HEK293T (cell line): ENCODE data around the gene GPRC5C.

ENCODE experiments used
- CTCF ChIA-PET: fragments of 350-600 bp; formaldehyde crosslinking; extraction: SDS; loops from one replicate; lab custom pipeline; 2021; ENCODE audit warnings: antibody characterized with exemption, inconsistent platforms; lab: Yijun Ruan, JAX
- POLR2A ChIA-PET: fragments of 350-600 bp; formaldehyde crosslinking; extraction: SDS; loops from one replicate; lab custom pipeline; 2020; ENCODE audit warnings: antibody characterized with exemption, inconsistent platforms; lab: Yijun Ruan, JAX
- DNase-seq: peaks from one replicate; pipeline ENCODE4 v3.0.0; 2012; ENCODE audit warnings: mixed read lengths; ENCODE audit errors: extremely low spot score
- ARNT ChIP-seq: fragments of 450-650 bp; IDR thresholded peaks from 2 replicates; pipeline ENCODE4 v1.6.1; 2017; ENCODE audit warnings: mild to moderate bottlenecking
- BHLHE40 ChIP-seq: fragments of 450-650 bp; IDR thresholded peaks from 2 replicates; pipeline ENCODE4 v1.6.1; 2016; ENCODE audit warnings: mild to moderate bottlenecking, moderate library complexity, borderline replicate concordance
- CTBP1 ChIP-seq: fragments of 450-650 bp; IDR thresholded peaks from 2 replicates; pipeline ENCODE4 v1.6.1; 2016; ENCODE audit warnings: borderline replicate concordance
- ELF4 ChIP-seq: fragments of 450-650 bp; IDR thresholded peaks from 2 replicates; pipeline ENCODE4 v1.6.1; 2017; ENCODE audit warnings: antibody characterized with exemption
- FOXA1 ChIP-seq: fragments of 450-650 bp; IDR thresholded peaks from 2 replicates; pipeline ENCODE4 v1.6.1; 2016; ENCODE audit warnings: mild to moderate bottlenecking
- FOXK2 ChIP-seq: fragments of 450-650 bp; IDR thresholded peaks from 2 replicates; pipeline ENCODE4 v1.6.1; 2016; ENCODE audit warnings: mild to moderate bottlenecking
- FOXM1 ChIP-seq: fragments of 450-650 bp; IDR thresholded peaks from 2 replicates; pipeline ENCODE4 v1.6.1; 2017; ENCODE audit warnings: mild to moderate bottlenecking, borderline replicate concordance
- HDGF ChIP-seq: fragments of 450-650 bp; IDR thresholded peaks from 2 replicates; pipeline ENCODE4 v1.6.1; 2017; ENCODE audit warnings: antibody characterized with exemption, borderline replicate concordance
- L3MBTL2 ChIP-seq: fragments of 450-650 bp; conservative IDR thresholded peaks from 2 replicates; pipeline ENCODE4 v1.6.1; 2016; ENCODE audit warnings: mild to moderate bottlenecking
- LEF1 ChIP-seq: fragments of 450-650 bp; IDR thresholded peaks from 2 replicates; pipeline ENCODE4 v1.6.1; 2017; ENCODE audit warnings: mild to moderate bottlenecking, borderline replicate concordance
- NFRKB ChIP-seq: fragments of 450-650 bp; IDR thresholded peaks from 2 replicates; pipeline ENCODE4 v1.6.1; 2016; ENCODE audit warnings: mild to moderate bottlenecking, moderate library complexity
- SP1 ChIP-seq: fragments of 450-650 bp; IDR thresholded peaks from 2 replicates; pipeline ENCODE4 v1.6.1; 2017
- SUZ12 ChIP-seq: fragments of 450-650 bp; IDR thresholded peaks from 2 replicates; pipeline ENCODE4 v1.6.1; 2016; ENCODE audit warnings: mild to moderate bottlenecking
- TARDBP ChIP-seq: fragments of 450-650 bp; IDR thresholded peaks from 2 replicates; pipeline ENCODE4 v1.6.1; 2016
- ZNF384 ChIP-seq: fragments of 450-650 bp; IDR thresholded peaks from 2 replicates; pipeline ENCODE4 v1.6.1; 2016
- TF ChIP-seq, protein P1 (sequence below): fragments of 450-650 bp; IDR thresholded peaks from 2 replicates; pipeline ENCODE4 v1.6.1; 2016

GPRC5C gene

DNA sequence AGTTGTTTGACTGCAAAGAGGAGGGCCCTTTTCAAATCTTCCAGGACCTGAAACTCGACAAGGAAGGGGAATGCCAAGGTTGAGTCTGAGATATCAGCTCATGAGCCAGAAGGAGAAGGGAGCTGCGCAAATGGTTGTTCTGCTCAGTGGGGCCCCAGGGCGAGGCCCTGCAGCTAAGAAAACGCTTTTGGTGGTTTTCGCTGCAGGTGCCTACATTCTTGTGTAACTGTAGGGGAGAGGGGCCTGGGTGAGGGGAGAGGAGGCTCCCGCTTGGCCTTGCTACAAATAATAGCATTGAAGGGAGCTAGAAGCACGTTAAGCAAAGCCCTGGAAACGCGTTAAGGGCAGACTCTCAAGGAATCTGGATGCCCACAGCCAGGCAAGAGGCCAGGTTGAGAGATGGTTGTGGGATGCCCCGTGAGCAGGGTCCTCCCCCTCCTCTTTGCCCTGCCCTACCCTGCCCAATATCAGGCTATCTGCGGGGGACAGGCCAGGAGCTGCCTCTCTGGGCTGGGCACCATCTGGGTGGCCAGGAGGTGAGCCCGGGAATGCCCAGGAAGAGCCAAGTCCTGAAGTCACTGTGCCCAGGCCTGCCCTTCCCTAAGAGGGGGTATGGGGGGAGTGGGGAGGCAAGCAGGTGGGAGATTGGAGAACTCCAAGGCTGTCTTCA is 42.7 kb upstream of the GPRC5C start:
- CTCF ChIA-PET = interaction anchor here (2.3 kb wide), 1 partner anchor 10 kb away, joined by 9 read pairs; no protein-coding TSS in a partner anchor
- no peak for DNase-seq
- TF ChIP-seq HDGF = no peak
- no peak for TF ChIP-seq NFRKB
- TF ChIP-seq FOXK2 = no peak
- POLR2A ChIA-PET = interaction anchor here (0.7 kb wide), 1 partner anchor 34 kb away, joined by 3 read pairs; no protein-coding TSS in a partner anchor

DNA sequence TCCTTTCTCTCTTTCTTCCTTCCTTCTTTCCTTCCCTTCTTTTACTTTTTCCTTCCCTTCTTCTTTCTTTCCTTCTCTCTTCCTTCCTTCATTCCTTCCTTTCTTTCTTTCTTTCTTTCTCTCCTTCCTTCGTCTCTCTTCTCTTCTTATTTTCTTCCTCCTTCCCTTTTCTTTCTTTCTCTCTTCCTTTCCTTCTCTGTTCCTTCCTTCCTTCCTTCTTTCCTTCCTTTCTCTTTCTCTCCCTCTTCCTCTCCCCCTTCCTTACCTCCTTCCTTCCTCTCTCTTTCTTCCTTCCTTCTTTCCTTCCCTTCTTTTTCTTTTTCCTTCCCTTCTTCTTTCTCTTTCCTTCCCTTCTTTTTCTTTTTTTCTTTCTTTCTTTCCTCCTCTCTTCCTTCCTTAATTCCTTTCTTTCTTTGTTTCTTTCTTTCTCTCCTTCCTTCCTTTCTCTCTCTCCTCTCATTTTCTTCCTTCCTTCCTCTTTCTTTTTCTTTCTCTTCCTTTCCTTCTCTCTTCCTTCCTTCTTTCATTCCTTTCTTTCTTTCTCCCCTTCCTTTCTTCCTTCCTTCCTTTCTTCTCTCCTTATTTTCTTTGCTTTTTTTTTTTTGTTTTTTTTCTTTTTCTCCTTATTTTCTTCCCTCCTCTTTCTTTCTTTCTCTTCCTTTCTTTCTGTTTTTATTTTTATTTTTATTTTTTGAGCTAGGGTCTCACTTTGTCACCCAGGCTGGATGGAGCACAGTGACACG is 41.8 kb upstream of the GPRC5C start:
- CTCF ChIA-PET = no interaction called here
- TF ChIP-seq FOXA1 = no peak
- 0 out of 2 replicates have a peak, but pooled peaks have one; percentile 9 for TF ChIP-seq SP1
- no peak for DNase-seq
- POLR2A ChIA-PET = no interaction called here

DNA sequence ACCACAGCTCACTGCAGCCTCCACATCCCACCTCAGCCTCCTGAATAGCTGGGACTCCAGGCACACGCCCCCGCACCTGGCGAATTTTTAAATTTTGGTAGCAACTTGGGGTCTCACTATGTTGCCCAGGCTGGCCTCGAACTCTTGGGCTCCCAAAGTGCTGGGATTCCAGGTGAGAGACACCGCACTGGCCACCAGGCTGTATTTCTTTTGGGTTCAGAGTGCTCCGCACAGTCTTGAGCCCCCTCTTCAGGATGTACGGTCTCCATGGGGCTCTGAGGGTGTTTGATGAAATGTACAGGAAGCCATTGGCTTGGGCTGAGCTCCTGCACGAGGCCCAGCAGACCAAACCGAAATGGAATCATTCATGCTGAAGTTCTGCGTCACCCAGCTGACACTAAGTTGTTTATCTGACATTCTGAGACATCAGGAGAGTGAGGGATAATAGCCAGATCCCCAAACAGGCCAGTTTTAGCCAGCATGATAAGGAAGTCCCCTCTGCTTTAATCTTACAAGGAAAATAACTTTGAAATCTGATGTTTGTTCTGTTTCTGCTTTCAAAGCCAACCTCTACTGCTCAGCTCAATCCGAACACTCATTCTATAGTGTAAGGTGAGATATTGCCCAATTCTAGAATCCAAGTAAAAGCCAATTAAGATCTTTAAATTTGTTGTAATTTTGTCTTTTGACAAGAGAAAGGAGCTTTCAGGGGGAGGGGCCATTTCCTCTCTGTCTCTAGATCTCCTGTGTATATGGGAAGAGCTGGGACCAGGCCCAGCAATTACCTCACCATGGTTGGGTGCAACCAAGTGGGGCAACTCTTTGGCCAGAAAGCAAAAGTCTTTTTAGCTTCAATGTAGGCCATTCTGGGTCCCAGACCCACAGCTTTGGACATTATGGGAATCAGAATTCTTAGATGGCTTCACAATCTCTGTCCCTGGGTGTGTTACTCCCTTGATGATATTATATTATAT is 40.9 kb upstream of the GPRC5C start:
- no peak for DNase-seq
- CTCF ChIA-PET = interaction anchor here (0.8 to 0.9 kb wide), 2 partner anchors 12 to 67 kb away, joined by 4 to 6 read pairs; no protein-coding TSS in a partner anchor
- TF ChIP-seq SP1 (no peak), ZNF384 (no peak), FOXK2 (no peak), FOXA1 (no peak)
- POLR2A ChIA-PET = no interaction called here

DNA sequence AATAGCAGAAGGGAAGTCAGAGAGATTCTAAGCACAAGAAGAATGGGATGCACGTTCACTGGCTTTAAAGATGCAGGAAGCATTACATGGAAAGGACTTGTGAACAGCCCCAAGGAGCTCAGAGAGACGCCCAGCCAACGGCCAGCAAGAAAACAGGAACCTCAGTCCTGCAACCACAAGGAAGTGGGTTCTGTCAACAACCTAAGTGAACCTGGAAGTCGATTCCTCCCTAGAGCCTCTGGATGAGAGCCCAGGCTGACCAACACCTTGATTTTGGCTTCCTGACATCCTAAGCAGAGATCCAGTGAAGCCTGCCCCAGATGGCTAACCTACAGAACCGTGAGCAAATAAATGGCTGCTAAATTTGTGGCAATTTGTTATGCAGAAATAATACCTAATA is 40.1 kb upstream of the GPRC5C start:
- no peak for DNase-seq
- no peak for TF ChIP-seq ELF4
- no peak for TF ChIP-seq NFRKB
- TF ChIP-seq ARNT = no peak
- no peak for TF ChIP-seq CTBP1
- no peak for TF ChIP-seq FOXK2
- no peak for TF ChIP-seq L3MBTL2
- no peak for TF ChIP-seq ZNF384
- TF ChIP-seq SUZ12 = no peak
- no peak for TF ChIP-seq SP1
- no peak for TF ChIP-seq FOXM1
- TF ChIP-seq BHLHE40 = no peak
- TF ChIP-seq FOXA1 = no peak
- TF ChIP-seq, protein P1, sequence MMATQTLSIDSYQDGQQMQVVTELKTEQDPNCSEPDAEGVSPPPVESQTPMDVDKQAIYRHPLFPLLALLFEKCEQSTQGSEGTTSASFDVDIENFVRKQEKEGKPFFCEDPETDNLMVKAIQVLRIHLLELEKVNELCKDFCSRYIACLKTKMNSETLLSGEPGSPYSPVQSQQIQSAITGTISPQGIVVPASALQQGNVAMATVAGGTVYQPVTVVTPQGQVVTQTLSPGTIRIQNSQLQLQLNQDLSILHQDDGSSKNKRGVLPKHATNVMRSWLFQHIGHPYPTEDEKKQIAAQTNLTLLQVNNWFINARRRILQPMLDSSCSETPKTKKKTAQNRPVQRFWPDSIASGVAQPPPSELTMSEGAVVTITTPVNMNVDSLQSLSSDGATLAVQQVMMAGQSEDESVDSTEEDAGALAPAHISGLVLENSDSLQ = no peak
- TF ChIP-seq LEF1 = no peak
- no peak for TF ChIP-seq TARDBP
- no peak for TF ChIP-seq HDGF
- POLR2A ChIA-PET = interaction anchor here (1.0 kb wide), 1 partner anchor 39 kb away, joined by 3 read pairs; no protein-coding TSS in a partner anchor
- CTCF ChIA-PET = interaction anchor here (0.8 to 0.9 kb wide), 2 partner anchors 13 to 66 kb away, joined by 4 to 6 read pairs; no protein-coding TSS in a partner anchor

DNA sequence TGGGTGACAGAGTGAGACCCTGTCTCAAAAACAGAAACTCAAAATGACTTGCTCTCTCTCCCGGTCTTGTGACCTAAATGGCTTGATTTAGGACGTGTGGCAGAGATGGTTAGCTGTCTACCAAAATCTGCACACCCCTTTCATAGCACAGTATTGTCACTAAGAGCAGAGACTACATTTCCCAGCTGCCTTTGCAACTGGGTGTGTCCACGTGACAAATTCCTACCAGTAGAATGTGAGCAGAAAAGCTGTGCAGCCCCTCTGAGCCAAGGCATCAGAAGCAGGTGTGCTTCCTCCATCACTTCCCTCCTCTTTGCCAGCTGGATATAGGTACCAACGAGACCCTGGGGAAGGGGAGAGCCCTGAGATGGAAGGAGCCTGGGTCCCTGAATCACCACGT is 39.0 kb upstream of the GPRC5C start:
- DNase-seq = no peak
- CTCF ChIA-PET = interaction anchor here (0.7 kb wide), 1 partner anchor 17 kb away, joined by 3 read pairs; no protein-coding TSS in a partner anchor
- TF ChIP-seq L3MBTL2 (0 out of 2 replicates have a peak, but pooled peaks have one; percentile 28), ARNT (no peak)
- POLR2A ChIA-PET = interaction anchor here (1.0 kb wide), 1 partner anchor 37 kb away, joined by 3 read pairs; no protein-coding TSS in a partner anchor

DNA sequence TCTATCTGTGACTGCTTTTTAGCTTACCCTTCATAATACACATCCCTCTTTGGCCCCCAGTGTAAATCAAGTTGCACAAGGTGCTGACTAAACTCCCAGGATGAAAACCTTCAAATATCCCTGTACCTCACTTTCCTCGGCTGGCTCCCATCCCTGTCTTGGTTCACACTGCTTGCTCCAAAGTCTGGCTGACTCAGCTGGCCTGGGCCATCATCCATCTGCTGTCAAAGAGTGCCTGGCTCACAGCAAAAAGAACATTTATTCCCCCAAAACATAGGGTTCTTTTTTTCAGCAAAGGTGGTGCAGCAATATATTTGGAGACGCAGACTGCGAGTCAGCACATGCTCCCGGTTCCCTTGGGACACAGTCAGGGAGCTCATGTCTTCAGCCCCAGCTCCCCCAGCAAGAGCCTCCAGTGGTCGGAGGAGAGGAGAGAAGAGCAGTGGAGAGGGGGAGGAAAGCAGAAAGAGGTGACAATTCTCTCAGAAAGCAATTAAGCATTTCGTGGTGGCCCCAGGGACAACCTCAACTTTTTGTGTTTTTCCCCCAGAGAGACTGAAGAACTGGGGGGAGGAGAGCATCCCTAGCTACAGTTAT is 38.4 kb upstream of the GPRC5C start:
- DNase-seq = no peak
- CTCF ChIA-PET = interaction anchor here (0.7 to 1.8 kb wide), 2 partner anchors 17 to 65 kb away, joined by 3 to 6 read pairs; no protein-coding TSS in a partner anchor
- POLR2A ChIA-PET = interaction anchor here (1.1 kb wide), 1 partner anchor 24 kb away, joined by 3 read pairs; no protein-coding TSS in a partner anchor
- TF ChIP-seq TARDBP (no peak), ZNF384 (no peak), LEF1 (no peak)
